Measurements from ENCODE around the gene RRBP1.

GRCh38 chr20:17626217-17627007 is 55.6 kb downstream of the RRBP1 start:
- TF ChIP-seq POLR2AphosphoS5 (IDR thresholded peaks at IDR 0.05; ENCODE audit: low read depth) (no peak), CTCF (IDR thresholded peaks at IDR 0.05; ENCODE audit: insufficient read depth, low read length) (no peak), REST (IDR thresholded peaks at IDR 0.05; ENCODE audit: insufficient replicate concordance, low read depth) (no peak)

Measured in HL-60 (cell line).